ENCODE data around the gene PEX14. TPM values are rescaled to one million over a fixed set of nuclear protein-coding genes. Genes with fewer than 3 reads are reported as not detected.

The PEX14 gene
- total and polyA plus RNA-seq, 9 of the 15 experiments (the other 6 are each of a cell fraction or from before 2014, with no cell fraction given) = 2.6 to 45.7 (median 22.7) TPM

DNA sequence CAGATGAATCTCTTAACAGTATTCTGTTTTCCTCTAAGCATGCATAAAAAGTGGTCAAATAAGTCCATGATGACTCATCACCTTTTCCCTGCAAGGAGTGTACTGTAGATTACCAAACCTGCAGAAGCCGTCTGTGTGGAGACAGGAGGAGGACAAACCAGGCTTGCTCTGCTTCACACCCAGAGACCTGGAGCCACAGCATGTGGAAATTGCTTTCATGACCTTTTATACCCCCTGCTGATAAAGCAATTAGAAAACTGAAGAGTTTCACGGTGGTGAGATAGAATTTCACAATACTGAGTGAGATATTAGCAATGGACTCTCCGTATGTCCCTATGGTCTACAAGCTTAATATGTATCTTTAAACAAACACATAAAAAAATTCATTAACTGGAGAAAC is 15.6 kb upstream of the PEX14 start (continued):
- TF ChIP-seq ZEB2 (IDR thresholded peaks at IDR 0.05) (peak; percentile 58; the same call in 1 of the 2 replicates), CHCHD3 (CRISPR knock-in tag; IDR thresholded peaks at IDR 0.05) (0 out of 2 replicates have a peak, but pooled peaks have one; percentile 30), SPI1 (IDR thresholded peaks at IDR 0.05; ENCODE audit: borderline replicate concordance, low read depth, low read length) (no peak), MAZ (CRISPR knock-in tag; conservative IDR thresholded peaks at IDR 0.05 in 1 of 2, IDR thresholded peaks at IDR 0.05 in 1 of 2) (no peak), ARNT (IDR thresholded peaks at IDR 0.05) (0 out of 4 replicates have a peak, but pooled peaks have one; percentile 33 to 57), NBN (IDR thresholded peaks at IDR 0.05; ENCODE audit: low read depth) (peak; percentile 63; the same call in 1 of the 2 replicates), ZNF583 (CRISPR knock-in tag; IDR thresholded peaks at IDR 0.05) (no peak), ZNF551 (CRISPR knock-in tag; IDR thresholded peaks at IDR 0.05) (no peak), GTF2E2 (tag; IDR thresholded peaks at IDR 0.05) (no peak), NCOR1 (IDR thresholded peaks at IDR 0.05) (peak; percentile 71)
- TF ChIP-seq, protein P1, sequence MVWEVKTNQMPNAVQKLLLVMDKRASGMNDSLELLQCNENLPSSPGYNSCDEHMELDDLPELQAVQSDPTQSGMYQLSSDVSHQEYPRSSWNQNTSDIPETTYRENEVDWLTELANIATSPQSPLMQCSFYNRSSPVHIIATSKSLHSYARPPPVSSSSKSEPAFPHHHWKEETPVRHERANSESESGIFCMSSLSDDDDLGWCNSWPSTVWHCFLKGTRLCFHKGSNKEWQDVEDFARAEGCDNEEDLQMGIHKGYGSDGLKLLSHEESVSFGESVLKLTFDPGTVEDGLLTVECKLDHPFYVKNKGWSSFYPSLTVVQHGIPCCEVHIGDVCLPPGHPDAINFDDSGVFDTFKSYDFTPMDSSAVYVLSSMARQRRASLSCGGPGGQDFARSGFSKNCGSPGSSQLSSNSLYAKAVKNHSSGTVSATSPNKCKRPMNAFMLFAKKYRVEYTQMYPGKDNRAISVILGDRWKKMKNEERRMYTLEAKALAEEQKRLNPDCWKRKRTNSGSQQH (CRISPR knock-in tag; IDR thresholded peaks at IDR 0.05) = no peak
- TF ChIP-seq, protein P2, sequence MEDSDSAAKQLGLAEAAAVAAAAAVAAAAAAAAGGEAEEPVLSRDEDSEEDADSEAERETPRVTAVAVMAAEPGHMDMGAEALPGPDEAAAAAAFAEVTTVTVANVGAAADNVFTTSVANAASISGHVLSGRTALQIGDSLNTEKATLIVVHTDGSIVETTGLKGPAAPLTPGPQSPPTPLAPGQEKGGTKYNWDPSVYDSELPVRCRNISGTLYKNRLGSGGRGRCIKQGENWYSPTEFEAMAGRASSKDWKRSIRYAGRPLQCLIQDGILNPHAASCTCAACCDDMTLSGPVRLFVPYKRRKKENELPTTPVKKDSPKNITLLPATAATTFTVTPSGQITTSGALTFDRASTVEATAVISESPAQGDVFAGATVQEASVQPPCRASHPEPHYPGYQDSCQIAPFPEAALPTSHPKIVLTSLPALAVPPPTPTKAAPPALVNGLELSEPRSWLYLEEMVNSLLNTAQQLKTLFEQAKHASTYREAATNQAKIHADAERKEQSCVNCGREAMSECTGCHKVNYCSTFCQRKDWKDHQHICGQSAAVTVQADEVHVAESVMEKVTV (CRISPR knock-in tag; IDR thresholded peaks at IDR 0.05) = no peak
- TF ChIP-seq, protein P3, sequence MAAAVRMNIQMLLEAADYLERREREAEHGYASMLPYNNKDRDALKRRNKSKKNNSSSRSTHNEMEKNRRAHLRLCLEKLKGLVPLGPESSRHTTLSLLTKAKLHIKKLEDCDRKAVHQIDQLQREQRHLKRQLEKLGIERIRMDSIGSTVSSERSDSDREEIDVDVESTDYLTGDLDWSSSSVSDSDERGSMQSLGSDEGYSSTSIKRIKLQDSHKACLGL (CRISPR knock-in tag; IDR thresholded peaks at IDR 0.05; ENCODE audit: borderline replicate concordance, poor library complexity, severe bottlenecking) = no peak
- TF ChIP-seq, protein P4, sequence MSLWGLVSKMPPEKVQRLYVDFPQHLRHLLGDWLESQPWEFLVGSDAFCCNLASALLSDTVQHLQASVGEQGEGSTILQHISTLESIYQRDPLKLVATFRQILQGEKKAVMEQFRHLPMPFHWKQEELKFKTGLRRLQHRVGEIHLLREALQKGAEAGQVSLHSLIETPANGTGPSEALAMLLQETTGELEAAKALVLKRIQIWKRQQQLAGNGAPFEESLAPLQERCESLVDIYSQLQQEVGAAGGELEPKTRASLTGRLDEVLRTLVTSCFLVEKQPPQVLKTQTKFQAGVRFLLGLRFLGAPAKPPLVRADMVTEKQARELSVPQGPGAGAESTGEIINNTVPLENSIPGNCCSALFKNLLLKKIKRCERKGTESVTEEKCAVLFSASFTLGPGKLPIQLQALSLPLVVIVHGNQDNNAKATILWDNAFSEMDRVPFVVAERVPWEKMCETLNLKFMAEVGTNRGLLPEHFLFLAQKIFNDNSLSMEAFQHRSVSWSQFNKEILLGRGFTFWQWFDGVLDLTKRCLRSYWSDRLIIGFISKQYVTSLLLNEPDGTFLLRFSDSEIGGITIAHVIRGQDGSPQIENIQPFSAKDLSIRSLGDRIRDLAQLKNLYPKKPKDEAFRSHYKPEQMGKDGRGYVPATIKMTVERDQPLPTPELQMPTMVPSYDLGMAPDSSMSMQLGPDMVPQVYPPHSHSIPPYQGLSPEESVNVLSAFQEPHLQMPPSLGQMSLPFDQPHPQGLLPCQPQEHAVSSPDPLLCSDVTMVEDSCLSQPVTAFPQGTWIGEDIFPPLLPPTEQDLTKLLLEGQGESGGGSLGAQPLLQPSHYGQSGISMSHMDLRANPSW (CRISPR knock-in tag; IDR thresholded peaks at IDR 0.05) = no peak
- TF ChIP-seq, protein P5, sequence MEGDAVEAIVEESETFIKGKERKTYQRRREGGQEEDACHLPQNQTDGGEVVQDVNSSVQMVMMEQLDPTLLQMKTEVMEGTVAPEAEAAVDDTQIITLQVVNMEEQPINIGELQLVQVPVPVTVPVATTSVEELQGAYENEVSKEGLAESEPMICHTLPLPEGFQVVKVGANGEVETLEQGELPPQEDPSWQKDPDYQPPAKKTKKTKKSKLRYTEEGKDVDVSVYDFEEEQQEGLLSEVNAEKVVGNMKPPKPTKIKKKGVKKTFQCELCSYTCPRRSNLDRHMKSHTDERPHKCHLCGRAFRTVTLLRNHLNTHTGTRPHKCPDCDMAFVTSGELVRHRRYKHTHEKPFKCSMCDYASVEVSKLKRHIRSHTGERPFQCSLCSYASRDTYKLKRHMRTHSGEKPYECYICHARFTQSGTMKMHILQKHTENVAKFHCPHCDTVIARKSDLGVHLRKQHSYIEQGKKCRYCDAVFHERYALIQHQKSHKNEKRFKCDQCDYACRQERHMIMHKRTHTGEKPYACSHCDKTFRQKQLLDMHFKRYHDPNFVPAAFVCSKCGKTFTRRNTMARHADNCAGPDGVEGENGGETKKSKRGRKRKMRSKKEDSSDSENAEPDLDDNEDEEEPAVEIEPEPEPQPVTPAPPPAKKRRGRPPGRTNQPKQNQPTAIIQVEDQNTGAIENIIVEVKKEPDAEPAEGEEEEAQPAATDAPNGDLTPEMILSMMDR (IDR thresholded peaks at IDR 0.05 in 2 of 3, conservative IDR thresholded peaks at IDR 0.05 in 1 of 3; ENCODE audit: insufficient read depth in 2 of 3, low read depth in 1 of 3, low read length in 3 of 3) = no peak; a peak in 1 of 6 replicates
- TF ChIP-seq, protein P6, sequence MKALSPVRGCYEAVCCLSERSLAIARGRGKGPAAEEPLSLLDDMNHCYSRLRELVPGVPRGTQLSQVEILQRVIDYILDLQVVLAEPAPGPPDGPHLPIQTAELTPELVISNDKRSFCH (CRISPR knock-in tag; IDR thresholded peaks at IDR 0.05) = no peak
- TF ChIP-seq, protein P6 (tag; IDR thresholded peaks at IDR 0.05) = peak; percentile 76
- TF ChIP-seq, protein P7, sequence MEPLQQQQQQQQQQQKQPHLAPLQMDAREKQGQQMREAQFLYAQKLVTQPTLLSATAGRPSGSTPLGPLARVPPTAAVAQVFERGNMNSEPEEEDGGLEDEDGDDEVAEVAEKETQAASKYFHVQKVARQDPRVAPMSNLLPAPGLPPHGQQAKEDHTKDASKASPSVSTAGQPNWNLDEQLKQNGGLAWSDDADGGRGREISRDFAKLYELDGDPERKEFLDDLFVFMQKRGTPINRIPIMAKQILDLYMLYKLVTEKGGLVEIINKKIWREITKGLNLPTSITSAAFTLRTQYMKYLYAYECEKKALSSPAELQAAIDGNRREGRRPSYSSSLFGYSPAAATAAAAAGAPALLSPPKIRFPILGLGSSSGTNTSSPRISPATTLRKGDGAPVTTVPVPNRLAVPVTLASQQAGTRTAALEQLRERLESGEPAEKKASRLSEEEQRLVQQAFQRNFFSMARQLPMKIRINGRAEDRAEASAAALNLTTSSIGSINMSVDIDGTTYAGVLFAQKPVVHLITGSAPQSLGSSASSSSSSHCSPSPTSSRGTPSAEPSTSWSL (CRISPR knock-in tag; IDR thresholded peaks at IDR 0.05; ENCODE audit: borderline replicate concordance) = no peak
